ENCODE measurements around the gene PSMC3IP. TPM values are rescaled to one million over a fixed set of nuclear protein-coding genes. Genes with fewer than 3 reads are reported as not detected.
"Not testable (repeated sequence)": the region's sequence is repeated elsewhere in the genome, so short reads cannot be mapped to it uniquely, and the experiment has no call there.

The PSMC3IP gene
- total RNA-seq, 1 donor from 2014 or later: 2.1 TPM

DNA sequence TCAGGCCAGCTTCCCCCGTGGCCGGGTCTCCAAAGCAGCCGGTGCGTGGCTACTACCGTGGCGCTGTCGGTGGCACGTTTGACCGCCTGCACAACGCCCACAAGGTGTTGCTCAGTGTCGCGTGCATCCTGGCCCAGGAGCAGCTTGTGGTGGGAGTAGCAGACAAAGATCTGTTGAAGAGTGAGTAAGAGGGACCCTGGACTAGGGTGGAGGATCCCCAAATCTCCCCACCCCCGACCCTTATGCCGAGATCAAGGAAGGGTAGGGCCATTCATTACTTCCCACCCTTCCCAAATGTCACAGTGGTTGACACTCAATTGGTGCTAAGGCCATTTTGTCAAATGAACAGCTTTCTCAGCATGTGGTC lies 14.4 kb downstream of the PSMC3IP start:
- H3K27ac ChIP-seq (ENCODE audit: low read depth, low read length): peak overlapping the region; percentile 85
- H3K4me3 ChIP-seq (ENCODE audit: low read length in 3 of 3): peak overlapping the region; percentile 85 to 98 (median 92)
- H3K9ac ChIP-seq (ENCODE audit: low read depth in 1 of 3, low read length in 3 of 3): peak overlapping the region; percentile 92 to 98 (median 95)
- H3K36me3 ChIP-seq (ENCODE audit: control insufficient read depth in 3 of 3, insufficient read depth in 3 of 3, low read length in 3 of 3): peaks cover 22 to 25% (median 25%) of the 10 kb centered on the region in 3 donors
- no peaks in the 10 kb centered on the region for H3K9me3 ChIP-seq (ENCODE audit: control insufficient read depth in 3 of 3, low read length in 3 of 3)
- no peaks in the 10 kb centered on the region for H3K27me3 ChIP-seq (ENCODE audit: control insufficient read depth in 3 of 3, insufficient read depth in 3 of 3, low read length in 3 of 3)
- peaks cover 42 to 60% (median 47%) of the 10 kb centered on the region in 3 donors for H3K4me1 ChIP-seq (ENCODE audit: control insufficient read depth in 3 of 3, insufficient read depth in 3 of 3, low read length in 3 of 3)

DNA sequence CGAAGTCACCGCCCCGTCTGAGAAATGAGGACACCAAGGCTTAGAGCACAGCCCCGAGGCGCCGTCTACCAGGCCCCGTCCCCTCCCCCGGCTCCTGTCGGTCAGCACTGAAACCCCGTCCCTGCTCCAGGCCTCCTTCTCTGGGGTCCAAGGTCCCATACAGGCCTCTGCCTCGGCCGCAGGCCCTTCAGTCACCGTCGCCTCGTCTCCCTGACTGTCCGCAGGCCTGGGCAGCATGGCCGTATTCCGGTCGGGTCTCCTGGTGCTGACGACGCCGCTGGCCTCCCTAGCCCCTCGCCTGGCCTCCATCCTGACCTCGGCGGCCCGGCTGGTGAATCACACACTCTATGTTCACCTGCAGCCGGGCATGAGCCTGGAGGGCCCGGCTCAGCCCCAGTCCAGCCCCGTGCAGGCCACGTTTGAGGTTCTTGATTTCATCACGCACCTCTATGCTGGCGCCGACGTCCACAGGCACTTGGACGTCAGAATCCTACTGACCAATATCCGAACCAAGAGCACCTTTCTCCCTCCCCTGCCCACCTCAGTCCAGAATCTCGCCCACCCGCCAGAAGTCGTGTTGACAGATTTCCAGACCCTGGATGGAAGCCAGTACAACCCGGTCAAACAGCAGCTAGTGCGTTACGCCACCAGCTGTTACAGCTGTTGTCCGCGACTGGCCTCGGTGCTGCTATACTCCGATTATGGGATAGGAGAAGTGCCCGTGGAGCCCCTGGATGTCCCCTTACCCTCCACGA lies 15.0 kb downstream of the PSMC3IP start:
- peak overlapping the region; percentile 85 for H3K27ac ChIP-seq (ENCODE audit: low read depth, low read length)
- H3K27me3 ChIP-seq (ENCODE audit: control insufficient read depth in 3 of 3, insufficient read depth in 3 of 3, low read length in 3 of 3): no peaks in the 10 kb centered on the region
- peaks cover 38 to 55% (median 43%) of the 10 kb centered on the region in 3 donors for H3K4me1 ChIP-seq (ENCODE audit: control insufficient read depth in 3 of 3, insufficient read depth in 3 of 3, low read length in 3 of 3)
- peak overlapping the region; percentile 92 to 98 (median 95) for H3K9ac ChIP-seq (ENCODE audit: low read depth in 1 of 3, low read length in 3 of 3)
- H3K36me3 ChIP-seq (ENCODE audit: control insufficient read depth in 3 of 3, insufficient read depth in 3 of 3, low read length in 3 of 3): peaks cover 22 to 25% (median 25%) of the 10 kb centered on the region in 3 donors
- peak overlapping the region; percentile 85 to 98 (median 92) for H3K4me3 ChIP-seq (ENCODE audit: low read length in 3 of 3)
- no peaks in the 10 kb centered on the region for H3K9me3 ChIP-seq (ENCODE audit: control insufficient read depth in 3 of 3, low read length in 3 of 3)

DNA sequence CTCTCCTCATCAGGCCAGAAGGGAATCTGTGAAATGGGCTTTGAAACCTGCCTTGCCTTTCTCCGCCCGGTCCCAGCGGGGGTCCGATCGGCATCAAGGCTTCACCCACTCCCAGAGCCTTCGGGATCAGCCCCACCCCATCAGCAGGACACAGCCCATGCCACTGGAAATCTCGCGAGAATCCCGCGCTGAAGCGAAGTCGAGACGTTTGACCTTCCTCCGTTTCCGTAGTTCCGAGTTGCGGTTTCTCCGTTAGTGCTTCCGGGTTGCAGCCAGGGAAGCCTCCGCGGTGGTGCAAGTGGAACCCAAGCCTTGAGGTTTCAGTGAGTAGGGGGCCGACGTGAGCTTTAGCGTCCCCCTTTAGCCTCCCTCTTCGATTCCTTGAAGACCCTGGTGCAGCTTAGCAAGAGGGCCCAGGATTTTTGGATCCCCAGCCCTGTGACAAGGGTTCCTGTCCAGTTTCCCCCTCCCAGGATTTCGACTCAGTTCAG lies 15.6 kb downstream of the PSMC3IP start, which contains the start of gene COASY:
TSS of gene COASY (plus strand) at position 252 of the 491 bp plus-strand sequence. CDS start 475 bp downstream, outside the sequence.
- peaks cover 35 to 51% (median 40%) of the 10 kb centered on the region in 3 donors for H3K4me1 ChIP-seq (ENCODE audit: control insufficient read depth in 3 of 3, insufficient read depth in 3 of 3, low read length in 3 of 3)
- H3K9me3 ChIP-seq (ENCODE audit: control insufficient read depth in 3 of 3, low read length in 3 of 3): no peaks in the 10 kb centered on the region
- H3K9ac ChIP-seq (ENCODE audit: low read depth in 1 of 3, low read length in 3 of 3): peak within 1 kb of the TSS; percentile 92 to 98 (median 95)
- peaks cover 22 to 25% (median 25%) of the 10 kb centered on the region in 3 donors for H3K36me3 ChIP-seq (ENCODE audit: control insufficient read depth in 3 of 3, insufficient read depth in 3 of 3, low read length in 3 of 3)
- no peaks in the 10 kb centered on the region for H3K27me3 ChIP-seq (ENCODE audit: control insufficient read depth in 3 of 3, insufficient read depth in 3 of 3, low read length in 3 of 3)
- H3K27ac ChIP-seq (ENCODE audit: low read depth, low read length): peak within 1 kb of the TSS; percentile 85
- peak within 1 kb of the TSS; percentile 85 to 98 (median 92) for H3K4me3 ChIP-seq (ENCODE audit: low read length in 3 of 3)

DNA sequence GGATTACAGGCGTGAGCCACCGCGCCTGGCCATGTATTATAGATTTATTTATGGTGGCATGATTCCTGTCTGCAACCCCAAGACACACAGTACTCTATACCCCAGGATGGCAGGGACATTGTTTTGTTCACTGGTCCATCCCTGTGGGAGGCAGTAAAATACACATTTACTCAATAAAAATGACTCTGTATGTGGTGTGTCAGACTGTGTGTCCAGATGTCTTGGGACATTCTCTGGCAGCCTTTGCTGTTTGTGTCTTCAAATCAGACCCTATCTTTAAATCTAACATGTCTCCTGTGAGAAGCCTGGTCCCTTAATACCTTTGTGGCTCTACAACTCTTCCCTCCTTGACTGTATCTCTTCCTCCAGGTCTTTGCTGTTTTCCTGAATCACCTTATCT lies 17.3 kb downstream of the PSMC3IP start:
- H3K27ac ChIP-seq (ENCODE audit: low read depth, low read length): no peak overlapping the region
- H3K27me3 ChIP-seq (ENCODE audit: control insufficient read depth in 3 of 3, insufficient read depth in 3 of 3, low read length in 3 of 3): no peaks in the 10 kb centered on the region
- H3K9me3 ChIP-seq (ENCODE audit: control insufficient read depth in 3 of 3, low read length in 3 of 3): no peaks in the 10 kb centered on the region
- H3K4me1 ChIP-seq (ENCODE audit: control insufficient read depth in 3 of 3, insufficient read depth in 3 of 3, low read length in 3 of 3): peaks cover 30 to 40% (median 34%) of the 10 kb centered on the region in 3 donors
- peak overlapping the region in 1 of 3 donors; percentile 23 for H3K9ac ChIP-seq (ENCODE audit: low read depth in 1 of 3, low read length in 3 of 3)
- peaks cover 13 to 16% (median 16%) of the 10 kb centered on the region in 3 donors for H3K36me3 ChIP-seq (ENCODE audit: control insufficient read depth in 3 of 3, insufficient read depth in 3 of 3, low read length in 3 of 3)
- no peak overlapping the region for H3K4me3 ChIP-seq (ENCODE audit: low read length in 3 of 3)

DNA sequence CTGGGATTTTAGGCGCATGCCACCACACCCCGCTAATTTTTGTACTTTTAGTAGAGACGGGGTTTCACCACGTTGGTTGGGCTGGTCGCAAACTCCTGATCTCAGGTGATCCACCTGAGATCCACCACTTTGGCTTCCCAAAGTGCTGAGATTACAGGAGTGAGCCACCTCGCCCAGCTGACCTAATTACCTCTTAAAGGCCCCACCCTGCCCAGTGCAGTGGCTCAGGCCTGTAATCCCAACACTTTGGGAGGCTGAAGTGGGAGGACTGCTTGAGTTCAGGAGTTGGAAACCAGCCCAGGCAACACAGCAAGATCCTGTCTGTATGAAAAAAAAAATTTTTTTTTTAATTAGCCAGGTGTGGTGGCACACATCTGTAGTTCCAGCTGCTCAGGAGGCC lies 18.5 kb downstream of the PSMC3IP start:
- no peaks in the 10 kb centered on the region for H3K9me3 ChIP-seq (ENCODE audit: control insufficient read depth in 3 of 3, low read length in 3 of 3)
- H3K27ac ChIP-seq (ENCODE audit: low read depth, low read length): no peak overlapping the region
- H3K4me1 ChIP-seq (ENCODE audit: control insufficient read depth in 3 of 3, insufficient read depth in 3 of 3, low read length in 3 of 3): peaks cover 32 to 37% (median 34%) of the 10 kb centered on the region in 3 donors
- no peak overlapping the region for H3K9ac ChIP-seq (ENCODE audit: low read depth in 1 of 3, low read length in 3 of 3)
- no peak overlapping the region for H3K4me3 ChIP-seq (ENCODE audit: low read length in 3 of 3)
- no peaks in the 10 kb centered on the region for H3K27me3 ChIP-seq (ENCODE audit: control insufficient read depth in 3 of 3, insufficient read depth in 3 of 3, low read length in 3 of 3)
- H3K36me3 ChIP-seq (ENCODE audit: control insufficient read depth in 3 of 3, insufficient read depth in 3 of 3, low read length in 3 of 3): peaks cover under 1 to 6% (median 5%) of the 10 kb centered on the region in 3 donors

DNA sequence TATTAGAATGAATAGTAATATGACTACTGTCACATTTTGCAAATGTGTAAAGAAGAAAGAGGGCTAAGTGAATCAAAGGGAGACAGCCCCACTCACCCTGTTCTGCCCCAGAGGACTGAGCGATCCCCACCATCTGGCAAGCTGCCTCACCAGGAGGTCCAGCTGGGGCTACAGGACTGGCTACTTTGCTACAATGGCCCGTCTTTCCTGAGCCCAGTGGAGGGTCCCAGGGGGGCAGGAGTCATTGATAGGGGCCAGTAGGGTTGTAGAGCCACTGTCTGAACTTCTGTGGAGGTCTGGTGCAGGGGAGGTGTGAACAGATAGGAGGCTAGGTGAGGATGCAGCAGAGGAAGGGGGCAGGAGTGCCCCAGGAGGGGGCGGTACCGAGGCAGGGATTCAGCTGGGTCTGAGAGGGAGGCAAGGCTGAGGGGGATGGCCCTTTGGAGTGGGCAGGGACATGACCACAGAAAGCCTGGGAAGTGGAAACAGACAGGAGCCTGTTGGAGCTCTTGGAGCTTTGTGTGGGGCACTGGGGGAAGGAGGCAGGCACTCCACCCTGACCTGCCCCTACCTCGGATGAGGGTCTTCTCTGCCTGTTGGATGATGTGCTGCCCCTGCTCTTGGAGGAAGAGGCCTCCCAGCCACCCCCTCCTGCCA lies 21.4 kb downstream of the PSMC3IP start:
- H3K9me3 ChIP-seq (ENCODE audit: control insufficient read depth in 3 of 3, low read length in 3 of 3); H3K27ac ChIP-seq (ENCODE audit: low read depth, low read length); H3K27me3 ChIP-seq (ENCODE audit: control insufficient read depth in 3 of 3, insufficient read depth in 3 of 3, low read length in 3 of 3); H3K36me3 ChIP-seq (ENCODE audit: control insufficient read depth in 3 of 3, insufficient read depth in 3 of 3, low read length in 3 of 3); H3K4me3 ChIP-seq (ENCODE audit: low read length in 3 of 3): not testable (repeated sequence)
- Histone ChIP-seq H3K9ac (ENCODE audit: low read depth in 1 of 3, low read length in 3 of 3) (peak overlapping the region in 1 of 3 donors; percentile 95), H3K4me1 (ENCODE audit: control insufficient read depth in 3 of 3, insufficient read depth in 3 of 3, low read length in 3 of 3) (peaks cover 15 to 21% (median 17%) of the 10 kb centered on the region in 3 donors)

DNA sequence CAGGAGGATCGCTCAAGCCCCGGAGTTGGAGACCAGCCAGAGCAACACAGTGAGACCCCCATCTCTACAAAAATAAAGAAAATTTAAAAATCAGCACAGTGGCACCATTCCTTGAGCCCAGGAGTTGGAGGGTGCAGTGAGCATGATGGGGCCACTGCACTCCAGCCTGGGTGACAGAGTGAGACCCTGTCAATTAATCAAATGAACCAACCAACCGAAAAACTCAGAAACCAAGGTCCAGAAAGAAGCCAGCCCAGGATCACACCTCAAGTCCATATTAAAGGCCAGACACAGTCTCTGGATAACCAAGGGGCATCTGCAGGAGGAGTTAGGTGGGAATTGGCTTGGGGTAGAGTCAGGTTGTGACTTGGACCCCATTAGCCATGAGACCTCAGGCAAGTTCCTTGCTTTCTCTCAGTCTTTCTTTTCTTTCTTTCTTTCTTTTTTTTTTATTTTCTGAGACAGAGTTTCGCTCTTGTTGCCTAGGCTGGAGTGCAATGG lies 22.4 kb downstream of the PSMC3IP start:
- H3K27ac ChIP-seq (ENCODE audit: low read depth, low read length): peak overlapping the region; percentile 85
- no peaks in the 10 kb centered on the region for H3K27me3 ChIP-seq (ENCODE audit: control insufficient read depth in 3 of 3, insufficient read depth in 3 of 3, low read length in 3 of 3)
- no peaks in the 10 kb centered on the region for H3K36me3 ChIP-seq (ENCODE audit: control insufficient read depth in 3 of 3, insufficient read depth in 3 of 3, low read length in 3 of 3)
- peak overlapping the region; percentile 95 to 96 (median 95) for H3K9ac ChIP-seq (ENCODE audit: low read depth in 1 of 3, low read length in 3 of 3)
- peak overlapping the region; percentile 84 to 97 (median 96) for H3K4me3 ChIP-seq (ENCODE audit: low read length in 3 of 3)
- H3K9me3 ChIP-seq (ENCODE audit: control insufficient read depth in 3 of 3, low read length in 3 of 3): no peaks in the 10 kb centered on the region
- H3K4me1 ChIP-seq (ENCODE audit: control insufficient read depth in 3 of 3, insufficient read depth in 3 of 3, low read length in 3 of 3): peaks cover 15 to 21% (median 17%) of the 10 kb centered on the region in 3 donors

DNA sequence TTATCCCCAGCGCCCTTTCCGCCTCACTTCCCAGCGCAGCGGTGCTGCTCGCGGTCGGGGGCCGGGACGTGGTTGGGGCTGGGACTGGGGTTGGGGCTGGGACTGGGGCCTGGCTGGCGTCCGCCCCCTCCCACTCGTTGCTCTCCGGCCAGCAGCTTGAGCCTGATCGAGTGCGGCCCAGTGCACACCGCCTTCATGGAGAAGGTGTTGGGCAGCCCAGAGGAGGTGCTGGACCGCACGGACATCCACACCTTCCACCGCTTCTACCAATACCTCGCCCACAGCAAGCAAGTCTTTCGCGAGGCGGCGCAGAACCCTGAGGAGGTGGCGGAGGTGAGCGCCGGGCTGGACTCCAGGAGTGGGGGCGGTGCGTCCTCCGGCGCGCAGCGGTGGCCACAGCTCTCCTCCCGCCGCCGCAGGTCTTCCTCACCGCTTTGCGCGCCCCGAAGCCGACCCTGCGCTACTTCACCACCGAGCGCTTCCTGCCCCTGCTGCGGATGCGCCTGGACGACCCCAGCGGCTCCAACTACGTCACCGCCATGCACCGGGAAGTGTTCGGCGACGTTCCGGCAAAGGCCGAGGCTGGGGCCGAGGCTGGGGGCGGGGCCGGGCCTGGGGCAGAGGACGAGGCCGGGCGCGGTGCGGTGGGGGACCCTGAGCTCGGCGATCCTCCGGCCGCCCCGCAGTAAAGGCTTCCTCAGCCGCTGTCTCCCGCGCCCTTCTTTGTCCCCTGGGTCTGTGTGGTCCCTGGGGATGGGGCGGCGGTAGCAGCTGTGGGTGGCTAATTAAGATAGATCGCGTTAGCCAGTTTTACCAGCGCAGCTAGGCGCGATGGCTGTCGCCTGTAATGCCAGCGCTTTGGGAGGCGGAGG lies 23.0 kb downstream of the PSMC3IP start:
- peak overlapping the region; percentile 95 to 96 (median 95) for H3K9ac ChIP-seq (ENCODE audit: low read depth in 1 of 3, low read length in 3 of 3)
- H3K27ac ChIP-seq (ENCODE audit: low read depth, low read length): peak overlapping the region; percentile 85
- H3K36me3 ChIP-seq (ENCODE audit: control insufficient read depth in 3 of 3, insufficient read depth in 3 of 3, low read length in 3 of 3): no peaks in the 10 kb centered on the region
- H3K4me1 ChIP-seq (ENCODE audit: control insufficient read depth in 3 of 3, insufficient read depth in 3 of 3, low read length in 3 of 3): peaks cover 15 to 21% (median 17%) of the 10 kb centered on the region in 3 donors
- no peaks in the 10 kb centered on the region for H3K9me3 ChIP-seq (ENCODE audit: control insufficient read depth in 3 of 3, low read length in 3 of 3)
- peak overlapping the region; percentile 84 to 97 (median 96) for H3K4me3 ChIP-seq (ENCODE audit: low read length in 3 of 3)
- no peaks in the 10 kb centered on the region for H3K27me3 ChIP-seq (ENCODE audit: control insufficient read depth in 3 of 3, insufficient read depth in 3 of 3, low read length in 3 of 3)

DNA sequence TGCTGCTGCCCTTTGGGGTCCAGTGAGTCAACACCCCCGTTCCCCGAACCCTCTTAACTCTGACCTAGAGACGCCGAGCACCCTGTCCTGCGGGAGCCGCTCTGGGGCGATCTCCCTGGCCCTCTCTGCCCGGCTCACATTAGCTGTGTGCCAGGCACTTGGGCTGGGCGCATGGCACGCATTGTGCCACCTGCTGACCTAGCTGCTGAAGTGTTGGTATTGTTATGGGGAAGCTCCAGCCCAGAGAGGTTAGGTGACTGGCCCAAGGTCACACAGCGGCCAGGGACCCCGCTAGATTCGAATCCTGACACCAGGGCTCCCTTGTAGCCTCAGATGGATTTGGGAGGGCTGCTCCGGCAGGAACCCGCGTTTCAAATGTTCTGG lies 23.7 kb downstream of the PSMC3IP start:
- no peaks in the 10 kb centered on the region for H3K36me3 ChIP-seq (ENCODE audit: control insufficient read depth in 3 of 3, insufficient read depth in 3 of 3, low read length in 3 of 3)
- H3K27me3 ChIP-seq (ENCODE audit: control insufficient read depth in 3 of 3, insufficient read depth in 3 of 3, low read length in 3 of 3): no peaks in the 10 kb centered on the region
- H3K4me1 ChIP-seq (ENCODE audit: control insufficient read depth in 3 of 3, insufficient read depth in 3 of 3, low read length in 3 of 3): peaks cover 15 to 21% (median 17%) of the 10 kb centered on the region in 3 donors
- no peaks in the 10 kb centered on the region for H3K9me3 ChIP-seq (ENCODE audit: control insufficient read depth in 3 of 3, low read length in 3 of 3)
- H3K9ac ChIP-seq (ENCODE audit: low read depth in 1 of 3, low read length in 3 of 3): peak overlapping the region; percentile 95 to 96 (median 95)
- peak overlapping the region; percentile 84 to 97 (median 96) for H3K4me3 ChIP-seq (ENCODE audit: low read length in 3 of 3)
- peak overlapping the region; percentile 85 for H3K27ac ChIP-seq (ENCODE audit: low read depth, low read length)

Data from skeletal muscle tissue (tissue), 4 donors.